ENCODE measurements around the gene ICAM5.
A peak's percentile ranks its signal among the peaks of the same experiment; 100 is the strongest.
"Not testable (repeated sequence)": the region's sequence is repeated elsewhere in the genome, so short reads cannot be mapped to it uniquely, and the experiment has no call there.

Gene ICAM5

DNA sequence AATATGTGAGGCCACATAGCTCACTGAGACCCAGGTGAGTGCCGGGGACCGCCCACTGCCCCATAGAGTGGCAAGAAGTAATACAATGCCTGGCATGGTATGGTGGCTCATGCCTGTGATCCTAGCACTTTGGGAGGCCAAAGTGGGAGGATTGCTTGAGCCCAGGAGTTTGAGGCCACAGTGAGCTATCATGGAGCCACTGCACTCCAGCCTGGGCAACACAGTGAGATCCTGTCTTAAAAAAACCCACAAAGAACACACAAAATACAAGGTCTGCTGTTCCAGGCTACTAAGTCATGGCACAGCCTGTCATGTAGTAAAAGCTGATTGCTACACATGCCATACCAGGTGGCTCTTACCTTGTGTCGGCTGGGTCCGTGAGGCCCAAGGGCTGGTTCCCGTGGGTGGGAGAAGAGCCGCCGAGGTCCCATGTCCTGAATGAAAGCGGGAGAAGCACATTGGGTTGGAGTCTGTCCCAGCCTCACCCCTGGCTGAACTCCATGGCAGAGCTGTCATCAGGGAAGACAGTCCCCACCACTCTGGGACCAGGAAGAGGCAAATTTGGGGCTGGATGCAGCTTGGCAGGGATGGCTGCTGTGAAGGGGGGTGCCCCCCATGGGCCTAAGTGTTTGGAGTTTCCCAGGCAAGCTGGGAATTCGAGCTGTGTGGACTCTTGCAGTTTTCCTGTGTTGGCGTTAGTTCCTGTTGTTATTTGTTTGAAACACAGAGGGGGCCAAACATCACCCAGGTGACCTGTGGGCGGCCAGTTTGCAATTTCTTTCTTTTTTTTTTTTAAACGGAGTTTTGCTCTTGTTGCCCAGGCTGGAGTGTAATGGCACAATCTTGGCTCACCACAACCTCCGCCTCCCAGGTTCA is 29.3 kb downstream of the ICAM5 start:
- no peak for DNase-seq (ENCODE audit: low spot score)

DNA sequence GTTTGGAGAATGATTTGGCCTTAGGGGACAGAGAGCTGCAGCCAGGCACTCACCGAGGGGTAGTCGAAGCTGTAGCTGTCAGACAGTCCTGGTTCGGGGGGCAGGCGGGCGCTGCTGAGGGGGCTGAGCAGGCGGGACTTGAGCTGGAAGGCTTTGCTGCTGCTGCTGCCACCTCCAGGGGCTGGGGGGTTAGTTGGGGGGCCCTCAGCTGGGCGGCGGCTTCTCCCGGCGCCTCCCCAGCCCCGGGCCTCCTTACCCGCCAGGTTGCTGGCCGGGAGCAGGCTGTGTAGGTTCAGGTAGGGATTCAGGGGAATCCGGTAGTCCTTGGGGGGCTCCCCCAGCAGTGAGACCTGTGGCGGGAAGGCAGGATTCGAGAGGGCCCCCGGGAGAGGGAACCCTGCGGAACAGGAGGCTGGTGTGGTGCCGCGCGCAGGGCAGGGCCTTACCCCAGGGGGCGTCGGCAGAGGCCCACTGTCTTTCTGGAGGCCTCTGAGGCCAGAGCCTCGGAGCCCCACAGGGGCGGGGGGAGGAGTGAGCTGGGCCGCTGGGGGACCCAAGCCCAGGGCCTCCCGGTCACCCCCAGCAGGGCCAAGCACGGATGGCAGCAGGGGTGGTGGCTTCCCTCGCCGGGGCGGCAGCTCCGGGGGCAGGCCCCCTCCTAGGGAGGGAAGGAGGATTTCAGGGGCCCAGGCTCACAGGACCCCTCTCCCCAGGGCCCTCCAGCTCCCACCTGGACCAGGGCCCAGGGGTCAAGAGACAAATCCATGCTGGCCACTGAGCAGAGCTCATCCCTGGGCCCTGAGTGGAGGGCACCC is 31.1 kb downstream of the ICAM5 start:
- no peak for DNase-seq (ENCODE audit: low spot score)

DNA sequence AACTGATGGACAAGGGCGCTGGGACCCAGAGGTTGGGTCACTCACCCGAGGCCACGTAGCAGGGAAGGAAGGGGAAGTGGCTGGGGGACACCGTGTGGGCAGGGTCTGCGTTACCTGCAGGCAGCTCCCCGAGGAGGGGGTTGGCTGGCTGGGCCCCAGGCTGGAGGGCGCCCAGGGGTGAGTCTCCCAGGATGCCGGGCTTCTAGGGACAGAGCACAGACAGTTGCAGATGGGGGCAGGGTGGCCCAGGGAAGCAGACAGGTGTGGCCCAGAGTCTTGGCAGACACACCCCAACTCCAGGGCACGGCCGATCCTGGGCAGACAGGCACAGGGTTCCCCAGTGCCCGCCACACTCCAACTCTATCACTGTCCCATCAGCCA is 31.7 kb downstream of the ICAM5 start:
- no peak for DNase-seq (ENCODE audit: low spot score)

DNA sequence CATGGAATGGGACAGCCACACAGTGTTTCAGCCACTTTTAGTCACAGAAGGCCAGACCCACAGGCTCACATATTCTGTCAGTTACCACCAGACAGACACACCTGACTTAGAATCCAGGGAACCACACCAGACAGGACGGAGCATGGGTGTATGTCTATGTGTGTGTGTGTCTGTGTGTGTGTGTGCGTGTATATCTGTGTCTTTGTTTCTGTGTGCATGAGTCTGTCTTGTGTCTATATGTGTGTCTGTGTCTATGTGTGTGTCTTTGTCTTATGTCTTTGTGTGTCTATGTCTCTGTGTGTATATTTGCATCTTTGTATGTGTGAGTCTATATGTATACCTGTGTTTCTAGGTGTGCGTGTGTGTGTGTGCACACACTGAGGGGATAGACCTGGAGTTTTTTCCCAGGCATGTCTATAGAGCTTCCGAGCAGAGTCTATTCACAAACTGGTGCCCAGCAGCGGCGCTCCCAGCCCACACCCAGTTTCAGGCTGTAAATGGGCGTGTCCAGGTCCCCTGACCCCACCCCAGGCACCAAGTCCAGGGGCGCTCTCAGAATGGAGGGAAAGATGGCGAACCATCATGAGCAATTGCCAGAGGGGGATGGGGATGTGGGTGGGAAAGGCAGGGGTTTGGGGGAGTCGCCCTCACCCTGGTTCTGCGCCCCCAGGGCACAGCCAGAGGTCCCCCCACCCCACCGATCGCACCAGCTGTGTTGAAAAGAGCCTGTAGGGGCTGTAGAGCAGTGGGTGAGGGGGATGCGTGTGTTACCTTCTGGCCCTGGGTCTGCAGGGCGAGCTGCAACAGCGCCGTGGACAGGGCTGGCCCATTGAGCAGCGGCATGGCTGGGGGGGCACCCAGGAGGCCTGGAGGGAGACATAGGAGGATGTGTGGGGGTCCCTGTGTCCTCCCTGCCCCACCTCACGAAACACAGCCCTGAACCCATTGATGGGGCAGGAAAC is 32.4 kb downstream of the ICAM5 start:
- no peak for DNase-seq (ENCODE audit: low spot score)

DNA sequence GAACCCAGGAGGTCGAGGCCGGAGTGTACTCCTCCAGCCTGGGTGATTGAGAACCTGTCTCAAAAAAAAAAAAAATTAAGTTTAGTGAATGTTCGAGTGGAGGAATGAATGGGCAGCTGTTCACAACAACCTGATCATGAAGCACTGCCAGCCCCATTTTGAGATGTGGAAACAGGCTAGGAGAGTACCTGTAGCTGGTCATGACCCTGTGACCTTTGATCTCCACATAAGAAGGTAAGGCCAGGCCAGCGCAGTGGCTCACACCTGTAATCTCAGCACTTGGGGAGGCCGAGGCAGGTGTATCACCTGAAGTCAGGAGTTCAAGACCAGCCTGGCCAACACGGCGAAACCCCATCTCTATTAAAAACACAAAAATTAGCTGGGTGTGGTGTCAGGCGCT is 36.0 kb downstream of the ICAM5 start:
- no peak for DNase-seq (ENCODE audit: low spot score)

DNA sequence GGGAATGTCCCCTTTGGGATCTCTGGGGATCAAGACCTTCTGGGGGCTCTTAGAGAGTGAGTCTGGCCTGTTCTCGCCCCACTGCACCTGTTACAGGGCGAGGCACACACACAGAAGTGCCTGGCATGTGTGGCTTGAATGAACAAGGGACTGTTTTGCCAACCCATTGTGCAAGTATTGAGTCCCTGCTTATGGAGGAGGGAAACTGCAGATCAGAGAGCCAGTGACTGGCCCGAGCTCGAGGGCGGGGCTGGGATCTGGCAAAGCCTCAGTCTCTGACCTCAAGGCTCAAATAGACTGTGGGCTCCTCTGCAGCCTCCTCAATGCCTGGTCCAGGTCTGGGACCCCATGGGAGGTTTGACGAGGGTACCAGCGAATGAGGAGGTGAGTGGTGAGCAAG is 38.0 kb downstream of the ICAM5 start:
- no peak for DNase-seq (ENCODE audit: low spot score)

DNA sequence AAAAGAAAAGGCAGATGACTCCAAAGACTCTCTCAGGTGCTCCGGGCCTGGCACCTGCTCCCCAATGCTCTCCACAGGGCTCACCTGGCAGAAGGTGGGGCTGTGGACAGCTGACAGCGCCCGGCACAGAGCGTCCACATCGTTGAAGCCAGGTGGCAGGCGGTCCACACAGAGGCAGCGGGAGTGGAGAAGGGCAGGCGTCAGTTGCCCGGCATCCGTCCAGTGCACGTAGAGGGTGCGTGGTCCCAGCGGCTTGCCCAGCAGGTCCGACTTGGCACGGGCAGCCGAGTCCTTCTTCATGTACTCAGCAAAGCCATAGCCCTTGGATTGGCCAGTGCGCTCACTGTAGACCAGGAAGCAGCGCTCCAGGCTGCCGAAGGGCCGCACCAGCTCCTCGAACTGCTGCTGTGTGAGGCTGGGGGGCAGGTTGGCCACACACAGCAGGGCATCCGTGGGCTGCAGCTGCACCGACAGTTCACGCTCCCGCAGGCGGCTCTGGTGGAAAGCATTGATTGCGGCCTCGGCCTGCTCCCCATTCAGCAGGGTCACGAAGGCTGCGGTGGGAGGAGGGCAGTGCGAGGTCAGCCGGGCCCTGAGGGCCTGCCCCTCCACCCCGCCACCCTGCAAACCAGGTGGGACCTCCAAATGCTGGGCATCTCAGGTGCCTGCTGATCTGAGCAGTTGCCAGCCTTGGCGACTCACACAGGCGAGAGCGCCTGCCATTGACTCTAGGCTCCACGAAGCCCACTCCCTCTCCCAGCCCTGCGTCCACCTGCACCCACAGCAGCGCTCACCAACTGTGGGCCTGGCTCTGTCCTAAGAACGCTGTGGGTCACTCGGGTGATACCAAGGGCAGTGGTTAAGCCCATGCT is 39.0 kb downstream of the ICAM5 start:
- DNase-seq (ENCODE audit: low spot score) = no peak

DNA sequence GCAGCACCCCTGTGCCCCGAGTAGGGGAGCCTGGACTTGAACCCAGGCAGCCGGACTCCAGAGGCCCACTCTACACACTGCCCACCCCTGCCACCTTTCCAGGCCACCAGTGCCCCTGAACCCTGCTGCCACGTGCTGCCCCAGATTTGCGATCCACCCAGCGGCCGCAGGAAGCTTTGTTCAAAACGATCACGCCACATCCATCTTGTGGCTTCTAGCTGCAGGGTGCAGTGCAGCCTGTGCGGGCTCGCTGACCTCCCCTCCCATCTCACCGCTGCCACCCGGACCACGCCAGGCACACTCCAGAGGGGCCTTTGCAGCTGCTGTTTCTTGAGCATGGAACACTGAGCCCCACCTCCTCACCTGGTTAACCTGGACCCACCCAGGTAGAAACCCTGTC is 39.8 kb downstream of the ICAM5 start:
- no peak for DNase-seq (ENCODE audit: low spot score)

DNA sequence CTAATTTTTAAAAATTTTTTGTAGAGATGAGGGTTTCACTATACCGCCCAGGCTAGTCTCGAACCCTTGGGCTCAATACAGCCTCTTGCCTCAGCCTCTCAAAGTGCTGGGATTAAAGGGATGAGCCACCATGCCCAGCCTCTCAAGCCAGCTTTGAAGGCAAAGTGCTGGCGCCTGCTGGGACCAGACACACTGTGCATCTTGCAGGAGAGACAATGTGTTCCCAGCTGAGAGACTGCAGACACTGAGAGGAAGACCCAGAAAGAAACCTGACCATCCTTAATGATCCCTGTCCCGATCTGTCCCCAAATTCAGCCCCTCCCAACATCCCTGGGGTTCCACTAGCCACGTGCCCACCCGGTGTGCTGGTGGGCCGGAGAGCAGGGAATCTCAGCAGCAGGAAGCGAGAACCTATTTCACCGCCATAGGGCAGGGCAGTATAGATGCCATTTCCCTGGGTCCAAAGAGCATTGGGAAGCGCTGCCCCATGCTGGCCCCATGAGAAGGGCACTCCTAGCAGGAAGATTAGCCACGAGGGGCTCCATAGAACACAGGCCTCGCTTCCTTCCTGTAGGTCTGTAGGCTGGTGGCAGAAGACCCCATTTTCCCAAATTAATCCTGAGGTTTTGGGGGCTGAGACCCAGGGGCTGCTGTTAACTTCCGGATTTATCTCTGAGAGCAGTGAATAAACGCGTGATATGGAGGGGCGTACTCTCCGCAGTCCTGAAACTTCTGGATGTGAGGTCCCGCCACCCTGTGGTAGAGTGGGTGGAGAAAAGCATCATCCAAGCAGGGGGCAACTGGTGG is 42.6 kb downstream of the ICAM5 start:
- no peak for DNase-seq (ENCODE audit: low spot score)

DNA sequence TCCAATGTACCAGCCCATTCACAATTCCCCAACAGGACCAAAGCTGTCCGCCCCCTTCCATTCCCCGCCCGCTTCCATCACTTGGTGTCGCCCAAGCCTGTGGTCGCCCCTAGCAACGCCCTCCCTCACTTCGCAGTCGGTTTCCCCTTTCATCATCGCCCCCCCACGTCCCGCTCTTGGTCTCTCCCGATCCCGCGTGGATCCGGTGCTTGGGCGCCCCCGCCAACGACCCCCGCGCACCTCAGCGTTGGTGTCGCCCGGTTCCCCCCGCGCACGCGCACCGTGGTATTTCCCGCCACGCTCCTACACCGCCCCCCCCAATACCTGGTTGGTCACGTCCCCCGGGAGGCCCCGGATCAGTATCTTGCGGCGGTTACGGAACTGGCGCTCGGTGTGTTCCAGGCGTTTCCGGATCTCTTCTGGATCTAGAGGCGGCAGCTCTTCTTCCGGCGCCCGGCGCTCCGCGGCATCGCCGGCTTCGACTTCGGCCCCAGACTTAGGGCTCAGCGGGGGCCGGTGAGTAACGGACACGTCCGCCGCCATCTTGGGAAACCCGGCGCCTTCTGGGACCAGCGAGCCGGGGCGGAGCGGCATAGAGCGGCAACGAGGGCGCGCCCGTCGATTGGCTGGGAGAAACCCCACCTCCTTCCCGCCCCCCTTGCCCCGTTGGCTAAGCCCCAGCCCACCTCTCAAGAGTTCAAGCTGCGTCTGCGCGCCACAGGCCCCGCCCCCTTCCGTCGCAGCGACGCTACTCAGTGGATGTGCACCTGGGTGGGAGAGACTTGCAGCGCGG is 43.4 kb downstream of the ICAM5 start, which contains the start of gene RAVER1:
TSS of gene RAVER1 (minus strand) at position 565 of the 793 bp plus-strand sequence. CDS start at position 543, 22 bp downstream.
- DNase-seq (ENCODE audit: low spot score) = peak; percentile 97

DNA sequence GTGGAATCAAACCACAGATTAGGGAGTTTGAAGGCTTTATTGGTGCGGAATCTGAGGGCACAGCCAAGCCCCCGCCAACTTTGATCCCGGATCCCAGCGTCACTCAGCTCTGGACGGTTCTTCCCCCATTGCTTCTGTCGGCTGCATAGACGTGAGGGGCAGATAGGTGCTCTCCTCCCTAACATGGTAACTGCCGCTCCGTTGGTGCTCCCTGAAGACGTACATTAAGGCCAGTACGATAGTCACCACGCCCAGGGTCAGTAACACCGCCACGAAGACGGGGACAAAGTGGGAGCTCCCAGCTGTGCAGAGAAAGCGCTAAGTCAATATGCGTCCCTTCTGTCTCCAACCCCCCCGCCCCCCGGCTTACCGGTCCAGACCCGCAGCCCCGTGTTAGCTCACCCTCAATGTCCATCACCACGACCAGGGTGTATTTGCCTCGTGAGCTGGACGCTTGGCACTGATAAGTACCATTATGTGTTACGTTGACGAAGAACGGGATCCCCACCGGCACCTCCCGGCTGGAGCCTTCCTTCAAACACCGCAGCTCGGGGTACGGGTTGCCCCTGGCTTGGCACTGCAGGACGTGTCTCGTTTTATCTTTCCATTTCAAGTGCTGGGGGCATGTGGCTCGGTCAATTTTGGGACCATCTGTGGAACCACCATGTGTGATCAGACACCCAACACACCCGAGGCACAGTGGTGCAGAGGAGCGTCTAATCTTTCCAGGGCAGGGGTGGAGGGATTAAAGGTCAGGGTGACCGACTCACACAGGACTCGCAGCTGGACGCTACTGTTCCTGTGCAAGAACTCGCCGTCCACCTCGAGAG is 44.2 kb downstream of the ICAM5 start:
- no peak for DNase-seq (ENCODE audit: low spot score)

DNA sequence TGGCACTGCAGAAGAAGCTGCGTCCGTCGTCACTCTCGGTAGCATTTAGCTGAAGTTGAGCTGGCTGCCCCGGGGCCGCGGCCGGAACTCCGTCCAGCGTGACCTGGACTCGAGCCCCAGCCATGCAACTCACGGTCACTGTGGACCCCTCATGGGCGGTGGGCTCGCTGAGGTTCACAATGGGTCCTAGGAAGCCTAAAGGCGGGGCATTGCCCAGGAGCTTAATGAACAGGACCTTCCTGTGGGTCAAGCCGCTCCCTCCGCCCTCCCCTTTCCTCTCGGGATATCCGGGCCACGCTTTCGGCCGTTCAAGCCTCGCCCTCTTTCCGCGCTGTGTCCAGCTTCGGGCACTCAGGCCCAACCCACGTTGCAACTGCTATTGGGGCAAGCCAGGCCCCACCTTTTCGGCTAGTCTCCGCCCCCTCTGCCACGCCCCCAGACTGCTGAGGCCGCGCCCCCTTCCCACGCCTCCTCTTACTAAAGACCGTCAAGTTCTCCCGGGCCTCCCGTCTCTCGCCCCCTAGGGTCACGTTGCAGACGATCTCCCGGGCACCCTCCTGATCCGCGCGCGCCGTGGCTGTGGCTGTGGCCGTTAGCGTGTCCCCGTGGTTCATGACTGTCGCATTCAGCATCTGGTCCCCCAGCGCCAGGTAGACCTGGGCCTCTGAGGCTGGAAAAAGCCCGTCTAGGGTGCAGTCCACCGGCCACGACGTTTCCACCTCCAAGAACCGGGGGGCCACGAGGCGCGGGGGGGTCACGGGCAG is 45.0 kb downstream of the ICAM5 start:
- peak; percentile 73 for DNase-seq (ENCODE audit: low spot score)

DNA sequence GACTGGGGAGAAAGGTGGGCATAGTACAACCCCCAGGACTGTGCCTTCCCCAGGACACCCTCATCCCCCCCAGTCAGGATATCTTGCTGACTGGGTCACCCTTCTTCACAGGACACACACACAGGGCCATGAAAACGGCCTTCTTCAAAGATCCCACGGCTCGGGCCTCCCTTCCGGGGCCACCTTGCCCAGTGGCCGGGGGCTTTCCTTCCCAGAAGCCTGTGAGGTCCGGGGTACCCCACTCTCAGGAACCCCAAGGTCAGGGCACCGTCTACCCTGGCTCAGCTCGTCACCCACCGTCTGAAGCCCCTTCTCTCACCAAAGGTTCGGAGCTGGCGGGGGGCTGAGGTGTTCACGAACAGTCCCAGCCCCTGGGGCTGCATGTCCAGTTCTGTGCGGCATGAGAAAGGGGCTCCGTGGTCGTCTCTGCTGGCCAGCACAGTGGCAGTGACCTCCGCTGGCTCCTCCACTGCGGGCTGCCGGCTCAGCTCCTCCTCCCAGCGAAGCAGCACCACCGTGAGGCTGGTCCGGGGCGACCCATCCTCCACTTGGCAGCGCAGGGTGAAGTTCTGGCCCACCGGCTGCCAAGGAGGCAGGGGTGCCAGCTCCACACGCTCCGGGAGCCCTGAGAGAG is 45.7 kb downstream of the ICAM5 start:
- DNase-seq (ENCODE audit: low spot score) = no peak

DNA sequence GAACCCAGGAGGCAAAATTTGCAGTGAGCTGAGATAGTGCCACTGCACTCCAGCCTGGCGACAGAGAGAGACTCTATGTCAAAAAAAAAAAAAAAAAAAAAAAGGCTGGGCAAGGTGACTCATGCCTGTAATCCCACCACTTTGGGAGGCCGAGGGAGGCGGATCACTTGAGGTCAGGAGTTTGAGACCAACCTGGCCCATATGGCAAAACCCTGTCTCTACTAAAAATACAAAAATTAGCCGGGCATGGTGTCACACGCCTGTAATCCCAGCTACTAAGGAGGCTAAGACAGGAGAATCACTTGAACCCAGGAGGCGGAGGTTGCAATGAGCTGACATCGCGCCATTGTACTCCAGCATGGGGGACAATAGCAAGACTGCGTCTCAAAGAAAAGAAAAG is 47.0 kb downstream of the ICAM5 start:
- DNase-seq (ENCODE audit: low spot score) = not testable (repeated sequence)

DNA sequence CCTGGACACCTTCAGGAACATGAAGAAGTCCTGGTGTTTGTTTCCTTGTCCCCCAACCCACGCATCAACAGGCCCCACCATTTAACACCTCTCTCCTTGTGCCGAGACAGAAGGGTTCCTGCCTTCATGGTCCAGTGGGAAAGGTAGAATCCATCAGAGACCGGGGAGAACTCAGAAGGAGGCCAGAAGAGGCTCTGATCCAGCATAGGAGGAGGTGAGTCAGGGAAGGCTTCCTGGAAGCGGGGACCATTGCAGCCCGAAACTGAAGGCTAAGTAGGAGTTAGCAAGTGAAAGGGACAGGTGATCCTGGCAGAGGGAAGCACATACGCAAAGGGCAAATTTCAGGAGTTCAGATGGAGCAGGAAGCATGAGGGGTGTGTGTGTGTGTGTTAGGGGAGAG is 49.2 kb downstream of the ICAM5 start:
- DNase-seq (ENCODE audit: low spot score) = no peak

DNA sequence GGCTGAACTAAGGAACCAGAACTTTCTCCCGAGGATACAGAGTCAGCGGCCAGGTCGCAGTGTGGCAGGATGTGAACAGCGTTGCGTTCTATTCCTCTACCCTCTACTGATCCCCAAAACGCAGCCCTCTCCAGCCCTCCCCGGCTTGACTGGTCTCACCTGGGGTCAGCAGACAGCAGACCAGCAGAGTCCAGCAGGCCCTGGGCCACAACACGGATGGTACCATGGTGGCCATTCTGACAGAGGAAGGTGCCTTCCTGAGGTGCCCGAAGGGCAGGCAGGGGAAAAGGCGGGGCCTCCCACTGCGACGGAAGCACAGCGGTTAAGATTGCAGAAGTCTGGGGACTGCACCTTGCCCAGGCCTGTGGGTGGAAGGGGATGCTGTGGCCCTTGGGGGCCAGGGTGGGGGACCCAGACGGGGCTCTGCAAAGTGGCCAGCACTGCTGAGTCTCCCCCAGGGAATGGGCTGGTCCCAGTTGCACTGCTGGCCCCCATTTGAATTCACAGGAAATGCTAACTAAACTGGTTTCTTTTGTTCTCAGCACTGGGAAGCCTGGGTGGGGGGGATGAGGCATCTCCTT is 49.7 kb downstream of the ICAM5 start, which contains the start of gene ICAM3:
TSS of gene ICAM3 (minus strand) at position 245 of the 581 bp plus-strand sequence. CDS start at position 235, 10 bp downstream.
- DNase-seq (ENCODE audit: low spot score) = no peak

DNA sequence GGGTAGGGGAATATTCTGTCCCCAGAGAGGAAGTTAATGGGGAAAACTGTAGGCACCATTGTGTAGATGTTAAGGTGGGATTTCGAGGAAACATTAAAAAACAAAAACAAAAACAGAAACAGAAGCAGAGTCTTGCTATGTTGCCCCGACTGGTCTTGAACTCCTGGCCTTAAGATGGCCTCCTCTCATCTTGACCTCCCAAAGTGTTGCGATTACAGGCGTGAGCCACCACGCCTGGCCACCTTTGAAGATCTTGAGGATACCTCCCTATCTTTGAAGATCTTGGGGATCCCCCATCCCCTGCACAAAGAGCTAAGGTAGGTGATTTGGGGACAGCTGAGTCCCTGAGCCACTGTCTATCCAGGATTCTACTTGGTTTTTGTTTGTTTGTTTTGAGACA is 50.2 kb downstream of the ICAM5 start:
- no peak for DNase-seq (ENCODE audit: low spot score)

Measured in globus pallidus (tissue), 1 donor.